ENCODE results near the gene TK2. TPM values are rescaled to one million over a fixed set of nuclear protein-coding genes. Genes with fewer than 3 reads are reported as not detected.

TK2 gene
- total RNA-seq, 1 donor: 38.9 TPM

GRCh38 chr16:66580605-66581209 is 30.8 kb upstream of the TK2 start:
- peak; percentile 70 for DNase-seq (ENCODE audit: low read depth)
- no peak for TF ChIP-seq CTCF (IDR thresholded peaks at IDR 0.05; ENCODE audit: insufficient read depth, low read depth, low read length)

DNA sequence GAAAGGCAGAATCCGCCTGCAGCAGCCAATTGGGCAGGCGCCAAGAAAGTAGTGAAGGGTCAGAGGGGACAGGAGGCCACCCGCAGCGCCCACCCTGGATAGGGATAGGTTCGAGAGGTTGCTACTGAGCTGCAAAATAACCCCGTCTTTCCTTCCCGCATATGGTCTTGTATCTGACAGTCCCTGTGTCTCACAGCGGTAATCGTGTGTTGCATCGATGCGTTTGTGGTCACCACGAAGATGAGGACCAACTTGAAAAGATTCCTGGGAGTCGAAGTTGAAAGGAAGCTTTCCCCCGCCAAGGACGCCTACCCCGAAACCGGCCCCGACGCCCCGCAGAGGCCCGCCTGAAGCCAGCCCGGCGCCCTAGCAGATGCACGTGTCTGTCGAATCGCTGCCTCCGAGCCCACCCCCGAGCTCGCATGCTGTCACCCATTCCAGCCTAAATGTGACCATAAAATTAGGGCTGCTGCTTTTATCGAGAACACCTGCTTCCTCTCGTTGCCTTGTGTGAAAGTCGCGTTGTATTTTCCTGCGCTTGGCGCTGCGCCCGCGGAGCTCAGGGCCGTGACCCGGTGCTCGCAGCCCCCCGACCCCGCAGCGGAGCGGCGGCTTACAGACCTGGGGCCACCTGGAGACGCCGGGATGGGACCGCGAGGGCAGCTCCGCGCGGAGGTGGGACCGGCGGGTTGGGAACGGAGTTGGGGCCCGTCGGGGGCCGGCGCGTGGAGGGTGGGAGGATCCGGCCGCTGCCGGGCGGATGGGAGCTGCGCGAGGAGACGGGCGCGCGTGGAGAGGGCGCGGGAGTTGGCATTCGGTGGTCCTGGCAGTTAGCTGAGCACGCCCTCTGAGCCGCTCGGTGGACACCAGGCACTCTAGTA is 29.0 kb upstream of the TK2 start, which contains the start of gene CMTM2:
TSS of gene CMTM2 (plus strand) at position 813 of the 881 bp plus-strand sequence. CDS start 145 bp downstream, outside the sequence.
- no peak for DNase-seq (ENCODE audit: low read depth)
- TF ChIP-seq CTCF (IDR thresholded peaks at IDR 0.05; ENCODE audit: insufficient read depth, low read depth, low read length): no peak
- H3K4me3 ChIP-seq (ENCODE audit: low read depth, low read length): no peak within 1 kb of the TSS

More at GRCh38 chr16:66580605-66581209, 30.8 kb upstream of the TK2 start:
- no peak overlapping the region for H3K4me3 ChIP-seq (ENCODE audit: low read depth, low read length)

GRCh38 chr16:66576296-66576695 is 26.4 kb upstream of the TK2 start:
- no peak overlapping the region for H3K4me3 ChIP-seq (ENCODE audit: low read depth, low read length)
- DNase-seq (ENCODE audit: low read depth): no peak
- no peak for TF ChIP-seq CTCF (IDR thresholded peaks at IDR 0.05; ENCODE audit: insufficient read depth, low read depth, low read length)

- DNase-seq (ENCODE audit: low read depth): no peak
- H3K4me3 ChIP-seq (ENCODE audit: low read depth, low read length): no peak overlapping the region
- TF ChIP-seq CTCF (IDR thresholded peaks at IDR 0.05; ENCODE audit: insufficient read depth, low read depth, low read length): no peak
These were observed 25.1 kb upstream of the TK2 start for GRCh38 chr16:66575060-66575459.

DNA sequence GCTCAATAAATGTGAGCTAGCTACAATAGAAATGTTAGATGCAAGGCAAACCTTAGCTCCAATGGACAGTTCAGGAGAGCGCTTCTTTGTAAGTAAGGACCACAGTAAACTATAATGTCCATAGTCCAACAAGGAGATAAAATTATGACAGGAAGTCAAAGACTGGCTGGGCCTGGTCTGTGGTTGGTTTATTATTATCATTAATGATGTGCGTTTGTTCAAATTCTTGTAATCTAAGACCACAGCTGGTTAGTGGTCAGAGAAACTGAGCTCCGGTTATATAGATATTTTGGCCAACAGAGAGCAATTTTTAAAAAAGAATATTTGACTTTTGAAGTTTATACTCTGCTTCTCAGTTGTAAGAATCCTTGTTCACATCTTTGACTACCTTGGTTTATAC is 24.6 kb upstream of the TK2 start:
- TF ChIP-seq CTCF (IDR thresholded peaks at IDR 0.05; ENCODE audit: insufficient read depth, low read depth, low read length): no peak
- DNase-seq (ENCODE audit: low read depth): no peak
- no peak overlapping the region for H3K4me3 ChIP-seq (ENCODE audit: low read depth, low read length)

GRCh38 chr16:66574081-66574480 is 24.2 kb upstream of the TK2 start:
- no peak for TF ChIP-seq CTCF (IDR thresholded peaks at IDR 0.05; ENCODE audit: insufficient read depth, low read depth, low read length)
- DNase-seq (ENCODE audit: low read depth): no peak
- no peak overlapping the region for H3K4me3 ChIP-seq (ENCODE audit: low read depth, low read length)

All from fibroblast of villous mesenchyme (primary cell).